MM.1S (cell line): ENCODE measurements around the gene EIF2D.

Experiments
- DNase-seq: peaks from one replicate; pipeline ENCODE4 v3.0.0-alpha.2; 2015
- H2AFZ ChIP-seq: fragments of 300-600 bp; sonication (generic); 2 replicates; pipeline ENCODE4 v1.6.0; 2016; ENCODE audit warnings: antibody characterized with exemption, low read length
- H3F3A ChIP-seq: fragments of 300-600 bp; sonication (generic); 2 replicates; pipeline ENCODE4 v1.6.1; 2016; ENCODE audit warnings: mild to moderate bottlenecking, antibody characterized with exemption, low read length, moderate library complexity, mixed read lengths; ENCODE audit not compliant: insufficient read depth
- H3K27ac ChIP-seq: fragments of 300-600 bp; sonication (generic); 2 replicates; pipeline ENCODE4 v1.5.1; 2016; ENCODE audit warnings: mild to moderate bottlenecking, low read length
- H3K27me3 ChIP-seq: fragments of 300-600 bp; sonication (generic); replicated peaks from 2 replicates; pipeline ENCODE4 v1.6.0; 2016; ENCODE audit warnings: low read length; ENCODE audit not compliant: insufficient read depth
- H3K36me3 ChIP-seq: fragments of 300-600 bp; sonication (generic); replicated peaks from 2 replicates; pipeline ENCODE4 v1.6.1; 2016; ENCODE audit warnings: mild to moderate bottlenecking, low read length, mixed read lengths; ENCODE audit not compliant: insufficient read depth
- H3K4me1 ChIP-seq: fragments of 300-600 bp; sonication (generic); 2 replicates; pipeline ENCODE4 v1.6.1; 2016; ENCODE audit warnings: low read length, mixed read lengths
- H3K4me2 ChIP-seq: fragments of 300-600 bp; sonication (generic); 2 replicates; pipeline ENCODE4 v1.6.0; 2016; ENCODE audit warnings: low read depth, low read length
- H3K4me3 ChIP-seq: fragments of 300-600 bp; sonication (generic); 2 replicates; pipeline ENCODE4 v1.5.1; 2016; ENCODE audit warnings: low read length, mixed read lengths
- H3K79me2 ChIP-seq: fragments of 300-600 bp; sonication (generic); 2 replicates; pipeline ENCODE4 v1.6.1; 2016; ENCODE audit warnings: mixed run types, low read length, mixed read lengths
- H3K9ac ChIP-seq: fragments of 300-600 bp; sonication (generic); 2 replicates; pipeline ENCODE4 v1.6.1; 2016; ENCODE audit warnings: low read length, mixed read lengths
- H3K9me2 ChIP-seq: fragments of 300-600 bp; sonication (generic); replicated peaks from 2 replicates; pipeline ENCODE4 v1.6.1; 2016; ENCODE audit warnings: mild to moderate bottlenecking, low read length, mixed read lengths; ENCODE audit not compliant: insufficient read depth
- H3K9me3 ChIP-seq: fragments of 300-600 bp; sonication (generic); replicated peaks from 2 replicates; pipeline ENCODE4 v1.6.1; 2016; ENCODE audit warnings: mild to moderate bottlenecking, low read length, mixed read lengths; ENCODE audit not compliant: insufficient read depth
- H4K20me1 ChIP-seq: fragments of 300-600 bp; sonication (generic); 2 replicates; pipeline ENCODE4 v1.6.1; 2016; ENCODE audit warnings: mild to moderate bottlenecking, low read length, moderate library complexity, mixed read lengths; ENCODE audit not compliant: insufficient read depth
- CTCF ChIP-seq: fragments of 300-600 bp; sonication (generic); IDR thresholded peaks from 2 replicates; pipeline ENCODE4 v1.5.1; 2016; ENCODE audit warnings: antibody characterized with exemption, low read length, mixed read lengths
- EZH2 ChIP-seq: fragments of 300-600 bp; sonication (generic); optimal IDR thresholded peaks from 2 replicates; pipeline ENCODE3; 2017; ENCODE audit warnings: low read depth, mild to moderate bottlenecking, antibody characterized with exemption, low read length, mixed read lengths
- EZH2phosphoT487 ChIP-seq: fragments of 300-600 bp; sonication (generic); IDR thresholded peaks from 2 replicates; pipeline ENCODE4 v1.6.1; 2018; ENCODE audit warnings: antibody characterized with exemption, low read length

Gene EIF2D

DNA sequence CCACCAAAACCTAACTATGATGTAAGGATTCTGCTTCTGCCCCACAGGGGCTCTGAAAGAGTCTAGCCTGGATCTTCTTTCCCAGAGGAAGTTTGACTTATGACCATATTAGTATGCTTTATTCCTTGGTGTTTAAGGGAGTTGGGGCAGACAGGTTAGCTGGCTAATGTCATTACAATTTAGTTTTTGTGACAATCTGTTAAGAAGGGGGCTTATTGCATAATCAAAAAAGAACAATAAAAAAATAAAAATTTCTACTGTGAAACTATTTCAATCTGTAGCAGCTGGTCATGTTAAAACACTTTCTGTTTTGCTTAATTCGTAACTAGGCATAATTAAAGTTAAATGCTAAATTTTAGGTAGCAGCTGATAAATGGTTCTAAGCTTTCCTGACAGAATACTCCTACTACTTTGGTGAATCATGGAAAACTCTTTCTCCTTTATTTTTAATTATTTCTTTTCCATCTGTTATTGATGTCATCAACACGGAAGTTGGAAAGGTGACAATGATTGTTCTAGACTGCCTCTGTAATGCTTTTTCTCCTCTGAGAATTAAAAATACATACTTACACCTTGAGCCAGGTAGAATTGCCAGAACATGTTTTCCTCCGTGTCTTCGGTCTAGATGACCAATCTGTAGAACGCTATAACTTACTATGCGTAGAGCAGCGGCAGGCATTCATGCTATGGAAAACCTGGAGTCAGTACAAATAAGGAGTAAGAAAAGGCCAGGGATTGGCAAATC, 41.6 kb upstream of the EIF2D start:
- TF ChIP-seq EZH2phosphoT487 (no peak), EZH2 (no peak), CTCF (no peak)
- H3F3A ChIP-seq: no peaks in the 10 kb centered on the region
- no peak overlapping the region for H2AFZ ChIP-seq
- H4K20me1 ChIP-seq: no peaks in the 10 kb centered on the region
- H3K9me2 ChIP-seq: no peaks in the 10 kb centered on the region
- no peaks in the 10 kb centered on the region for H3K9me3 ChIP-seq
- H3K4me2 ChIP-seq: no peak overlapping the region
- H3K36me3 ChIP-seq: no peaks in the 10 kb centered on the region
- H3K4me3 ChIP-seq: no peak overlapping the region
- H3K4me1 ChIP-seq: peaks cover 10% of the 10 kb centered on the region
- no peak overlapping the region for H3K27ac ChIP-seq
- DNase-seq: no peak
- H3K27me3 ChIP-seq: 0 out of 2 replicates have a peak, but pooled peaks cover 4% of the 10 kb centered on the region
- no peak overlapping the region for H3K9ac ChIP-seq
- H3K79me2 ChIP-seq: no peaks in the 10 kb centered on the region

DNA sequence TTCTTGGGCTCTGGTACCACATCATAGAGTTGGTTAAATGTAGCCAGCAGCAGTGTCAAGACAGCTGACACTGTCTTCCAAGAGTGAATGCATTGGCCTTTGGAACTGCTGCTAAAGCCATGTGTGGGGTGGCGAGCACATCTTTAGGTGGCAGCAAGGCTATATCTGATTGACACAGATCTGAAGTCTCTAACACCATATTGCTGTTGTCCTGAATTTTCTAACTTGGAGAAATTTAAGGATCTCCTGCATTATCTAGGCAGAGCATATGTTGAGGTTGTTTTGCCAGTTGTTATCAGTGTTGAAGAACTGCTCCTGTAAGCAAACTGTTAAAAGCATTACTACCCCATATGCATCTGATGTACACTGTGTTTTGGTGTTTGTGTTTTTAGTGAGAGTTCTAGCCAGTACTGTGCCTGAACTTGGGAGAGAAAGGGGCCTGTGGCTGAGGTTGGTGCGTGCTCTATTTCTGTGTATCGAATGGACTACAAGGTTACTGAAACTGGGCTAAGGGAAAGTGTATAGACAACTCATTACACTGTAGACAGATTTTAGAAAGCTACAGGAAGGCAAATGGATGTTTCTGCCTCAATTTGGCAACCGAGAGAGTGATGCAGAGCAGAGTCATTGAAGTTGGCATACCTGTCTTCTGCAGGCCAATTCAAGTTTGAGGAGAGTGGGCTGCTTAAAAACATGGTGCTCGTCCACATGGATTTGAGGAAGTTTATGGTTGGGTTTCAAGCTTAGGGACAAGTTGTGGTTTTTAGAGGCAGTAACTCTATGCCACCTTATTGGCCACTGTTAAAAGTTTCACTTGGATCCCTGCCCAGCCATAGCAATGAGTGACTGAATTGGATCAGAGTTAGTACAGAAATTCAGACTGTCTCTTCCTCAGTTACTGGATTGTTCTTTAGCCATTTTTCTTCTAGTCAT, 40.0 kb upstream of the EIF2D start:
- no peak overlapping the region for H3K9ac ChIP-seq
- H3K4me2 ChIP-seq: no peak overlapping the region
- no peak for TF ChIP-seq EZH2phosphoT487
- no peak for TF ChIP-seq EZH2
- no peak for TF ChIP-seq CTCF
- DNase-seq: no peak
- H2AFZ ChIP-seq: no peak overlapping the region
- H3K27ac ChIP-seq: no peak overlapping the region
- no peaks in the 10 kb centered on the region for H3F3A ChIP-seq
- no peaks in the 10 kb centered on the region for H3K9me2 ChIP-seq
- H3K9me3 ChIP-seq: no peaks in the 10 kb centered on the region
- no peak overlapping the region for H3K4me3 ChIP-seq
- H3K27me3 ChIP-seq: 0 out of 2 replicates have a peak, but pooled peaks cover 1% of the 10 kb centered on the region
- no peaks in the 10 kb centered on the region for H3K79me2 ChIP-seq
- no peaks in the 10 kb centered on the region for H4K20me1 ChIP-seq
- no peaks in the 10 kb centered on the region for H3K36me3 ChIP-seq
- H3K4me1 ChIP-seq: 0 out of 2 replicates have a peak, but pooled peaks cover 3% of the 10 kb centered on the region

DNA sequence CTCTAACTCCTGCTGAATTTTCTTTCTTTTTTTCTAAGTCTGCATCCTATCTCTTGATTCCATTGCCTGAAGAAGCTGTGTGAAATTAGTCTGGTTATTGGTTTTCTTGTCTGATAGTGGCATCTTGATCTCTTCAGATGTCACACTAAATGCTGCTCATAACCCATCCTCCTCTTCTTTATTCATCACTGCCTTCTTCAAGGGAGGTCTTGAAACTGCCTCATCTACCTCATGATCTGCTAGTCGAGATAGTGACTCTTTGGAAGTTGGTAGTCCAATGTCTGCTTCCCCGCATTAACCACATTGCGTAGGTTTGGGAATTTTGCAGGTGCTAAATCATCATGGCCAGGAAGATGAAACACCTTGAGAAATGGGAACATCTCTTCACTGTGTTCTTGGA, 38.7 kb upstream of the EIF2D start:
- Histone ChIP-seq H3F3A (no peaks in the 10 kb centered on the region), H3K27me3 (no peaks in the 10 kb centered on the region), H3K9me3 (no peaks in the 10 kb centered on the region), H3K9me2 (no peaks in the 10 kb centered on the region), H3K79me2 (no peaks in the 10 kb centered on the region), H3K4me3 (no peak overlapping the region), H3K36me3 (no peaks in the 10 kb centered on the region), H2AFZ (no peak overlapping the region), H3K27ac (no peak overlapping the region), H3K4me2 (no peak overlapping the region), H3K9ac (no peak overlapping the region), H3K4me1 (0 out of 2 replicates have a peak, but pooled peaks cover 6% of the 10 kb centered on the region), H4K20me1 (no peaks in the 10 kb centered on the region)
- DNase-seq: no peak
- TF ChIP-seq CTCF: no peak
- no peak for TF ChIP-seq EZH2phosphoT487
- no peak for TF ChIP-seq EZH2
